ENCODE results near the gene ADIRF. TPM values are rescaled to one million over a fixed set of nuclear protein-coding genes. Genes with fewer than 3 reads are reported as not detected.
"Not testable (repeated sequence)": the region's sequence is repeated elsewhere in the genome, so short reads cannot be mapped to it uniquely, and the experiment has no call there.

The ADIRF gene
- total and polyA plus RNA-seq, 8 donors = 7.0 to 111 (median 10.9) TPM

- Histone ChIP-seq H3K27me3 (no peaks in the 10 kb centered on the region), H3K9me3 (no peaks in the 10 kb centered on the region), H3K4me1 (no peaks in the 10 kb centered on the region), H3K27ac (no peak overlapping the region), H3K36me3 (no peaks in the 10 kb centered on the region), H3K4me3 (no peak overlapping the region)
- no peak for TF ChIP-seq CTCF (IDR thresholded peaks at IDR 0.05)
- FAIRE-seq = no peak
- 52% methylated on average over 17 to 18 of the region's 18 CpGs for WGBS, 2 donors
- intact Hi-C loops (cut with DNase I) = no loop called here
- peak; percentile 59 to 88 (median 70) for ATAC-seq
- DNase-seq = peak in 3 of 6 donors; percentile 48 to 65 (median 56)
Measured at GRCh38 chr10:86945361-86946212, 22.7 kb upstream of the ADIRF start.

DNA sequence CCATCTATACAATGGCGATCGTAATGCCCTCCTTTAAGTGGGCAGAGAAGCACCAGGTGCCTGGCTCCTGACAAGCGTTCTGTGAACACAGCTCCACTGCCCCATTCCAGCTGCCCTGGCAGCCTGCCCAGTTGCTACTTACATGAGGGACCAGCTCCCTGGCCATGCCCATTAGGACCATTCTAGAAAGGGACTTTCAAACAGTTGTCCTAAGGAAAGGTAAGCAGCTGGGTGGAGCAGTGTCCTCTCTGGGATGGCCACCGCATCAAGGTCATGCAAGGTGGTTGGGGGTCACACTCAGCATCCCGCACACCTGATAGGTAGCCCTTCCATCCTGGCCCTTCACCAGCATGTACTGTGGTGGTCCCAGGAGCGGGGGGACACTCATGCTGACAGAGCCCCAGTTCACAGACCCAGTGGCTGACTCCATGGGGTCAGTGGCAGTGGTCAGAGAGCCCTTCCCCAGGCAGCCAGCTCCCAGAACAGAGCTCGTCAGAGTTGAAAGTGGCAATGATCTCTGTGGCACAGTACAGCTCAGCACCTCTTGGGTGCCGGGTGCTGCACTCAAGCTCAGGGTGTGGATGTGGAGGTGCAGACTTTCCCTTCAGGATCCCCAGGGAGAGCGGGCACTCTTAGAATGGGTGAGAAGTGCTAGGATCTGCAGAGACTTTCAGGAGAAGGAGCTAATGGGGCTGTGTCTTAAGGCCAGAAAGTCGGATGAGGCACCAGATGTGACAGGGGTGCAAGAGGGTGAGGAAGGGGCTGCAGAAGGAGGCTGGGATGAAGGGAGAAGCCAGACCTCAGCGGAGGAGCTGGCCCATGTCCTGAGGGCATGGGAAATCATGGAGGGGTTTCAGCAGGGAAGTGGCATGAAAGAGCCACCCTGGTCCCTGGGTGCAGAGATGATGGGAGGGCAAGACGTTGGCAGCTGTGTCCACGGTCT is 21.8 kb upstream of the ADIRF start:
- peak; percentile 33 to 61 (median 46) for ATAC-seq
- DNase-seq = peak in 3 of 6 donors; percentile 77 to 90 (median 87)
- H3K4me3 ChIP-seq = no peak overlapping the region
- TF ChIP-seq CTCF (IDR thresholded peaks at IDR 0.05) = no peak
- no peak for FAIRE-seq
- H3K9me3 ChIP-seq = no peaks in the 10 kb centered on the region
- H3K4me1 ChIP-seq = no peaks in the 10 kb centered on the region
- intact Hi-C loops (cut with DNase I) = no loop called here
- 64 to 70% methylated on average over 13 of the region's 13 CpGs for WGBS, 2 donors
- no peaks in the 10 kb centered on the region for H3K27me3 ChIP-seq
- no peak overlapping the region for H3K27ac ChIP-seq
- no peaks in the 10 kb centered on the region for H3K36me3 ChIP-seq

DNA sequence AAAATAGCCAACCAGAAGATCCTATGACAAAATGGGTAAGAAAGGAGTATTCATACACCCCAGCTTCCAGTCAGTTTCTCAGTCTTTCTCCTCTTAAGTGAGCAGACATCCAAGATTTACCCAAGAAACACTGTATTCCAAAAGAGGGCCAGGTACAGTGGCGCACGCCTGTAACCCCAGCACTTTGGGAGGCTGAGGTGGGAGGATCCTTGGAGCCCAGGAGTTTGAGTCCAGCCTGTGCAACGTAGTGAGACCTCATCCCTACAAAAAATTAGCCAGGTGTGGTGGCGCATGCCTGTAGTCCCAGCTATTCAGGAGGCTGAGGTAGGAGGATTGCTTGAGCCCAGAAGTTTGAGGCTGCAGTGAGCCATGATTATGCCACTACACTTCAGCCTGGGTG is 20.5 kb upstream of the ADIRF start:
- intact Hi-C loops (cut with DNase I); H3K27ac ChIP-seq; FAIRE-seq; H3K4me1 ChIP-seq; H3K36me3 ChIP-seq; H3K4me3 ChIP-seq; ATAC-seq; H3K9me3 ChIP-seq; H3K27me3 ChIP-seq: not testable (repeated sequence)
- DNase-seq = peak in 1 of 6 donors; percentile 7
- WGBS, 2 donors = 91 to 97% methylated on average over 4 of the region's 4 CpGs

GRCh38 chr10:86950349-86950748 is 17.9 kb upstream of the ADIRF start:
- ATAC-seq = no peak
- Histone ChIP-seq H3K27ac (no peak overlapping the region), H3K4me3 (no peak overlapping the region), H3K9me3 (no peaks in the 10 kb centered on the region), H3K27me3 (no peaks in the 10 kb centered on the region), H3K4me1 (no peaks in the 10 kb centered on the region), H3K36me3 (no peaks in the 10 kb centered on the region)
- no peak for TF ChIP-seq CTCF (IDR thresholded peaks at IDR 0.05)
- no peak for FAIRE-seq
- intact Hi-C loops (cut with DNase I) = no loop called here
- no peak for DNase-seq
- WGBS, 2 donors = 67 to 91% methylated on average over 1 of the region's 1 CpG

- no peaks in the 10 kb centered on the region for H3K27me3 ChIP-seq
- no peak for TF ChIP-seq CTCF (IDR thresholded peaks at IDR 0.05)
- H3K27ac ChIP-seq = no peak overlapping the region
- no peaks in the 10 kb centered on the region for H3K36me3 ChIP-seq
- ATAC-seq = no peak
- no peaks in the 10 kb centered on the region for H3K9me3 ChIP-seq
- DNase-seq = peak in 2 of 6 donors; percentile 3 to 18
- intact Hi-C loops (cut with DNase I) = no loop called here
- H3K4me1 ChIP-seq = no peaks in the 10 kb centered on the region
- H3K4me3 ChIP-seq = no peak overlapping the region
- FAIRE-seq = no peak
Measured at GRCh38 chr10:86951184-86951761, 17.0 kb upstream of the ADIRF start.
